IMR-90 (cell line): ENCODE results near the gene AKAP9. TPM values are rescaled to one million over a fixed set of nuclear protein-coding genes. Genes with fewer than 3 reads are reported as not detected.

Experiments
- ATAC-seq: fragments of 200-7000 bp; cut with Tn5 transposase; 2 replicates; pipeline ENCODE4 v1.9.1; 2020; ENCODE audit warnings: low read depth, mild to moderate bottlenecking, moderate library complexity
- BruUV-seq: library from RNA; stranded (reverse); fragments of 400-500 nt; replicated peaks from 2 replicates; lab custom pipeline; 2021; lab: Mats Ljungman, UMichigan
- CTCF ChIA-PET: fragments of 300-600 bp; formaldehyde crosslinking; extraction: SDS; loops from one replicate; lab custom pipeline; 2021; ENCODE audit warnings: antibody characterized with exemption; lab: Yijun Ruan, JAX
- POLR2A ChIA-PET: fragments of 300-600 bp; sonication (Branson Sonifier 250); formaldehyde crosslinking; loops from one replicate; lab custom pipeline; 2022; ENCODE audit warnings: antibody characterized with exemption; ENCODE audit not compliant: unreplicated experiment; lab: Charles Lee
- DNase-seq: peaks from one replicate; pipeline ENCODE4 v3.0.0; 2013
- H2AFZ ChIP-seq: replicated peaks from 2 replicates; pipeline ENCODE3; 2013; ENCODE audit warnings: low read length, mild to moderate bottlenecking; ENCODE audit not compliant: poor library complexity
- H2AK5ac ChIP-seq: 2 replicates; pipeline ENCODE4 v1.6.1; 2013; ENCODE audit warnings: low read depth, low read length, inconsistent platforms
- H2AK9ac ChIP-seq: replicated peaks from 2 replicates; pipeline ENCODE3; 2013; ENCODE audit warnings: mild to moderate bottlenecking, low read depth, low read length, moderate library complexity; ENCODE audit not compliant: poor library complexity
- H2BK120ac ChIP-seq: 2 replicates; pipeline ENCODE4 v1.6.1; 2013; ENCODE audit warnings: low read depth, low read length, inconsistent platforms
- H2BK15ac ChIP-seq: 3 replicates; pipeline ENCODE4 v1.6.1; 2013; ENCODE audit warnings: low read depth, low read length, inconsistent platforms
- H2BK20ac ChIP-seq: 2 replicates; pipeline ENCODE4 v1.6.1; 2013; ENCODE audit warnings: low read depth, mild to moderate bottlenecking, inconsistent platforms, low read length, moderate library complexity
- H2BK5ac ChIP-seq: 2 replicates; pipeline ENCODE4 v1.6.1; 2013; ENCODE audit warnings: mild to moderate bottlenecking, low read depth, low read length, inconsistent platforms; ENCODE audit not compliant: poor library complexity, severe bottlenecking
- H3K14ac ChIP-seq: replicated peaks from 2 replicates; pipeline ENCODE4 v1.6.1; 2013; ENCODE audit warnings: low read depth, low read length, inconsistent platforms
- H3K18ac ChIP-seq: 2 replicates; pipeline ENCODE4 v1.6.1; 2013; ENCODE audit warnings: low read depth, low read length, control low read depth
- H3K23ac ChIP-seq: 2 replicates; pipeline ENCODE4 v1.6.1; 2013; ENCODE audit warnings: low read depth, low read length, inconsistent platforms
- H3K27ac ChIP-seq: 2 replicates; pipeline ENCODE4 v1.5.1; 2013; ENCODE audit warnings: mild to moderate bottlenecking, control low read depth, low read length; ENCODE audit not compliant: insufficient read depth
- H3K27me3 ChIP-seq: 2 replicates; pipeline ENCODE4 v1.6.1; 2013; ENCODE audit warnings: low read length; ENCODE audit not compliant: control insufficient read depth, insufficient read depth
- H3K36me3 ChIP-seq: 2 replicates; pipeline ENCODE4 v1.6.1; 2013; ENCODE audit warnings: low read length, mixed read lengths; ENCODE audit not compliant: control insufficient read depth, insufficient read depth
- H3K4ac ChIP-seq: 2 replicates; pipeline ENCODE4 v1.6.1; 2013; ENCODE audit warnings: low read depth, low read length, inconsistent platforms
- H3K4me1 ChIP-seq: 2 replicates; pipeline ENCODE4 v1.6.1; 2013; ENCODE audit warnings: low read length, mixed read lengths; ENCODE audit not compliant: control insufficient read depth, insufficient read depth
- H3K4me2 ChIP-seq: 2 replicates; pipeline ENCODE4 v1.6.1; 2013; ENCODE audit warnings: low read depth, mild to moderate bottlenecking, control low read depth, low read length, moderate library complexity
- H3K4me3 ChIP-seq: 2 replicates; pipeline ENCODE4 v1.5.1; 2013; ENCODE audit warnings: low read depth, mild to moderate bottlenecking, control low read depth, low read length, moderate library complexity; ENCODE audit not compliant: insufficient read depth
- H3K56ac ChIP-seq: 2 replicates; pipeline ENCODE4 v1.6.1; 2013; ENCODE audit warnings: low read length, inconsistent platforms; ENCODE audit not compliant: insufficient read depth; ENCODE audit errors: extremely low read depth
- H3K79me1 ChIP-seq, 2 experiments: 2 replicates each; pipeline ENCODE4 v1.6.1; 2013; ENCODE audit warnings: low read length in 2 of 2, inconsistent platforms in 1 of 2, low read depth in 1 of 2
- H3K9ac ChIP-seq: 2 replicates; pipeline ENCODE4 v1.6.1; 2013; ENCODE audit warnings: low read depth, low read length, control low read depth
- H3K9me1 ChIP-seq: 2 replicates; pipeline ENCODE4 v1.6.1; 2013; ENCODE audit warnings: low read length, inconsistent platforms; ENCODE audit not compliant: insufficient read depth
- H3K9me3 ChIP-seq: 2 replicates; pipeline ENCODE4 v1.6.1; 2013; ENCODE audit warnings: low read length; ENCODE audit not compliant: control insufficient read depth, insufficient read depth
- H4K20me1 ChIP-seq: 2 replicates; pipeline ENCODE4 v1.6.1; 2013; ENCODE audit warnings: low read length, inconsistent platforms; ENCODE audit not compliant: insufficient read depth
- H4K5ac ChIP-seq: 2 replicates; pipeline ENCODE4 v1.6.1; 2013; ENCODE audit warnings: mild to moderate bottlenecking, low read depth, low read length, control low read depth
- H4K8ac ChIP-seq, 2 experiments: 2 replicates each; pipeline ENCODE4 v1.6.1; 2013; ENCODE audit warnings: low read depth in 2 of 2, low read length in 2 of 2, control low read depth in 1 of 2, inconsistent platforms in 1 of 2
- H4K91ac ChIP-seq: 2 replicates; pipeline ENCODE4 v1.6.1; 2013; ENCODE audit warnings: low read depth, low read length, inconsistent platforms; ENCODE audit not compliant: insufficient read depth
- FOS ChIP-seq: fragments of 150-350 bp; IDR thresholded peaks from 2 replicates; pipeline ENCODE4 v1.6.1; 2016; ENCODE audit warnings: low read depth, low read length
- WGBS, 2 experiments: methylation state at CpG; one replicate each; pipeline versions ENCODE4 v1.1.5 to v1.1.7; 2013; ENCODE audit warnings: missing lambda C conversion rate in 2 of 2; ENCODE audit not compliant: insufficient read length in 1 of 2; ENCODE audit errors: extremely low coverage in 2 of 2; 5-methylcytosine and 5-hydroxymethylcytosine counted together
- dilution Hi-C: fragments of 300-500 bp; cut with HindIII; formaldehyde crosslinking; loops from one replicate; pipeline ENCODE4 v1.14.3; 2018; ENCODE audit warnings: low sequenced_read_pairs; ENCODE audit not compliant: unreplicated experiment
- in situ Hi-C: fragments of 300-500 bp; cut with MboI; formaldehyde crosslinking; loops from 3 replicates; pipeline ENCODE4 v1.14.3; 2019; ENCODE audit warnings: low sequenced_read_pairs, inconsistent platforms, mixed read lengths
- intact Hi-C: fragments of 100-400 bp; cut with micrococcal nuclease; formaldehyde crosslinking; loops from 2 replicates; pipeline ENCODE4 v1.10.0; 2022
- polyA plus RNA-seq, 3 experiments: library from polyadenylated mRNA; depleted of rRNA; stranded (reverse); fragments of >200 nt; gene quantifications; 2 replicates each; pipeline ENCODE4 v1.2.3, GENCODE V29; 2012; ENCODE audit warnings: low replicate concordance in 1 of 3
- total RNA-seq: library from RNA; depleted of rRNA; stranded (reverse); fragments of >200 nt; gene quantifications from 2 replicates; pipeline ENCODE4 v1.2.3, GENCODE V29; 2012

AKAP9 gene
- total and polyA plus RNA-seq, 2 of the 4 experiments (the other 2 are of a cell fraction) = 9.7 to 25.3 TPM

DNA sequence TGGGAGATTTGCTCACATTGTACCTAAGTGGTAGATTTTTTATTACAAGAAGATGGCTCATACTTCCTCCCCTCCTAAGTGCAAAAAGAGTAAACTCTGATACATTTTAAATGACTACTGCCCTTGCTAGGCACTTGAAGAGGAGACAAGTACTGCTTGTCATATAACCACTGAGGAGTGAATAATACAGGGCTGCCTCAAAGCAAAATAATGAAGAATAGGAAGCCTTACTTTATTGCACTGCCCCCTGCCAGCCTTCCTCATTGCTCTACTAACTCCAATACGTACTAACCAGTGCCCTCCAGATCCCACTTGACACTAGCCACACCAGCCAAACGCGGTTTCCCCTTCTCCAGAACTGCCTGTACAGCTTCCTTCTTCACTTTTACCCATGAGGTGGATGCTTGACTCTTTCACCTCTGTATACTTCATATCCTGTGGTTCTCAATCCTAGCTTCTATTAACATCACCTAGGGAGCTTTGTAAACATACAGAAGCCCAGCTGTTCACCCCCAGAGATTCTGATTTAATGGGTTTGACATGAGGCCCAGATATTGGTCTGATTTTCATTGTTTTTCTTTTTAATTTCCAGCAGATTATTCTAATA is 48.5 kb upstream of the AKAP9 start:
- H3K9me3 ChIP-seq = no peaks in the 10 kb centered on the region; the same call in 1 of the 2 replicates
- DNase-seq = no peak
- 58% methylated on average over 3 of the region's 3 CpGs; no CpG with 5 or more reads in 1 of the 2 experiments for whole genome bisulfite sequencing, 2 experiments
- H3K36me3 ChIP-seq = no peaks in the 10 kb centered on the region
- CTCF ChIA-PET = interaction anchor here (1.0 kb wide), 1 partner anchor 55 kb away, joined by 4 read pairs; no protein-coding TSS in a partner anchor
- no peak overlapping the region for H3K4ac ChIP-seq
- no peak overlapping the region for H3K4me2 ChIP-seq
- H3K23ac ChIP-seq = no peak overlapping the region
- H3K4me1 ChIP-seq = no peaks in the 10 kb centered on the region; the same call in 1 of the 2 replicates
- H2BK5ac ChIP-seq = no peak overlapping the region
- no peak overlapping the region for H2BK120ac ChIP-seq
- no peak overlapping the region for H3K9ac ChIP-seq
- no peaks in the 10 kb centered on the region for H3K79me1 ChIP-seq
- H2AFZ ChIP-seq = no peak overlapping the region
- in situ Hi-C loops = no loop called here
- POLR2A ChIA-PET = no interaction called here
- H4K91ac ChIP-seq = no peak overlapping the region
- no peaks in the 10 kb centered on the region for H4K20me1 ChIP-seq
- no peak overlapping the region for H3K18ac ChIP-seq
- no peak overlapping the region for H3K14ac ChIP-seq
- no peak overlapping the region for H4K8ac ChIP-seq
- no peak overlapping the region for H2BK20ac ChIP-seq
- peak overlapping the region; percentile 23 for H2AK9ac ChIP-seq
- no peak overlapping the region for H4K5ac ChIP-seq
- intact Hi-C loops = no loop called here
- no peak overlapping the region for H3K4me3 ChIP-seq
- dilution Hi-C loops = no loop called here
- ATAC-seq = no peak; the same call in 1 of the 2 replicates
- H2BK15ac ChIP-seq = no peak overlapping the region
- no peak overlapping the region for H3K56ac ChIP-seq
- H2AK5ac ChIP-seq = no peak overlapping the region
- H3K27me3 ChIP-seq = no peaks in the 10 kb centered on the region
- no peak for TF ChIP-seq FOS
- BruUV-seq = no TSS peak
- no peak overlapping the region for H3K27ac ChIP-seq
- 0 out of 2 replicates have a peak, but pooled peaks cover 3% of the 10 kb centered on the region for H3K9me1 ChIP-seq
